ENCODE data around the gene GPAM.

- TF ChIP-seq CTCF (IDR thresholded peaks at IDR 0.05; ENCODE audit: borderline replicate concordance, extremely low read depth, low read length, poor library complexity, severe bottlenecking) (no peak), EZH2 (IDR thresholded peaks at IDR 0.05; ENCODE audit: borderline replicate concordance, low read depth, low read length, severe bottlenecking) (no peak)
Observed at GRCh38 chr10:112173206-112173605, 10.4 kb downstream of the GPAM start.
